ENCODE results near the gene MCRS1. TPM values are rescaled to one million over a fixed set of nuclear protein-coding genes. Genes with fewer than 3 reads are reported as not detected.

The MCRS1 gene
- total and polyA plus RNA-seq, 2 experiments from 2014 or later: 105 to 139 TPM

DNA sequence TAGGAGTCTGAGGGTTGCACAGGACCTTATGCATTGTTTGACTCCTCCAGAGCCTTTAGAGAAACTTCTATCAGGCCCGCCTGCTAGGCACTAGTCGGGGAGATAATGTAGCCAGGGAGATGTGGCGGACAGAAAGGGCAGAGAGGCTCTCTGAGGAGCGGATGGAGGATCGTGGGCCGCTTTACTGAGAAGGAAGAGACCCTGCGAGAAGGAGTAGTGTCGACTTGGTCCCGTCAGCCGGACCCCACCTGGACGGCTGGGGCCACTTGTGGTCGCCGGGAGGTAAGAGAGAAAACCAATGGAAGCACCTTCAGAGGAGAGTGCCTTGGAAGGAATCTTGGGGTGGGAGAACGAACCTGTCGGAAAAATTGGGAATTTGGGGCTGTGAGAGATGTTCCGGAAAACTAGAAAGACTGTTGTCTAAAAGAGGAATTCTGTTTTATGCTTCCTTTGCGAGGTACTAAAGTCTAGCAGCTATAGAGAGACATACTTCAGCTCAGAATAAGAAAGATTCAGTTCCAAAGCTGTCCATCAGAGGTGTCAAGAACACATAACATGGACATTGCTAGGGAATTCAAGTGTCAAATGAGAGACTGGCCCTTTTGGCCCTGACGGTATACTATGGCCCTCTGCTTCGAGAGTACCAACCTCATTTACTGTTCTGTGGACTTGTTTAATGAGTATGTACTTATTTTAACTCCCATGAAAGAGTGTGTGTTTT is 660 bp upstream of the MCRS1 start:
- peak overlapping the region; percentile 99 for H3K4me3 Mint-ChIP-seq
- no peaks in the 10 kb centered on the region for H4K20me1 ChIP-seq (replicated peaks; ENCODE audit: insufficient read depth)
- H3K9me2 ChIP-seq (ENCODE audit: insufficient read depth): no peaks in the 10 kb centered on the region
- TF ChIP-seq CREB1 (CRISPR knock-in tag; IDR thresholded peaks at IDR 0.05; ENCODE audit: low read depth): no peak
- no peak for TF ChIP-seq POLR2AphosphoS5 (IDR thresholded peaks at IDR 0.05; ENCODE audit: low read depth)
- TF ChIP-seq JUNB (IDR thresholded peaks at IDR 0.05; ENCODE audit: unreplicated experiment): no peak
- no peak for DNase-seq (ENCODE audit: low spot score)
- H3F3A ChIP-seq (replicated peaks; ENCODE audit: low read depth): peaks cover 4% of the 10 kb centered on the region; the same call in 1 of the 2 replicates
- peak overlapping the region; percentile 94 for H3K4me3 ChIP-seq
- peaks cover 14% of the 10 kb centered on the region for H3K27me3 Mint-ChIP-seq (ENCODE audit: insufficient read depth, low read depth, poor library complexity)
- ATAC-seq: peak; percentile 38
- H3K27ac Mint-ChIP-seq: peak overlapping the region; percentile 98
- peaks cover 38% of the 10 kb centered on the region for H3K36me3 Mint-ChIP-seq (ENCODE audit: low read depth)
- H3K9me3 Mint-ChIP-seq: no peaks in the 10 kb centered on the region; the same call in 1 of the 3 replicates
- peaks cover 6% of the 10 kb centered on the region for H3K4me1 ChIP-seq (ENCODE audit: insufficient read depth)
- H3K27ac ChIP-seq (ENCODE audit: low read depth): peak overlapping the region; percentile 83
- peak overlapping the region; percentile 99 for H2AFZ ChIP-seq
- no peaks in the 10 kb centered on the region for H3K27me3 ChIP-seq (ENCODE audit: insufficient read depth)
- peaks cover 3% of the 10 kb centered on the region for H3K36me3 ChIP-seq (ENCODE audit: insufficient read depth)
- peaks cover 40% of the 10 kb centered on the region for H3K79me2 ChIP-seq (replicated peaks; ENCODE audit: insufficient read depth)
- H3K4me2 ChIP-seq: peak overlapping the region; percentile 99
- H3K4me1 Mint-ChIP-seq: 0 out of 3 replicates have a peak, but pooled peaks cover 3% of the 10 kb centered on the region

- no peaks in the 10 kb centered on the region for H3K27me3 ChIP-seq (ENCODE audit: insufficient read depth)
- ATAC-seq (no peak; the same call in 2 of the 3 replicates), DNase-seq (ENCODE audit: low spot score) (no peak)
- peaks cover 37% of the 10 kb centered on the region for H3K79me2 ChIP-seq (replicated peaks; ENCODE audit: insufficient read depth)
- Mint-ChIP-seq H3K4me1 (0 out of 3 replicates have a peak, but pooled peaks cover 3% of the 10 kb centered on the region), H3K36me3 (ENCODE audit: low read depth) (peaks cover 43% of the 10 kb centered on the region), H3K27ac (peak overlapping the region; percentile 98), H3K4me3 (peak overlapping the region; percentile 99), H3K9me3 (no peaks in the 10 kb centered on the region; the same call in 1 of the 3 replicates), H3K27me3 (ENCODE audit: insufficient read depth, low read depth, poor library complexity) (peaks cover 15% of the 10 kb centered on the region)
- H4K20me1 ChIP-seq (replicated peaks; ENCODE audit: insufficient read depth): no peaks in the 10 kb centered on the region
- peaks cover 4% of the 10 kb centered on the region; the same call in 1 of the 2 replicates for H3F3A ChIP-seq (replicated peaks; ENCODE audit: low read depth)
- no peaks in the 10 kb centered on the region for H3K9me2 ChIP-seq (ENCODE audit: insufficient read depth)
- peak overlapping the region; percentile 83; the same call in 1 of the 2 replicates for H3K27ac ChIP-seq (ENCODE audit: low read depth)
- peaks cover 6% of the 10 kb centered on the region for H3K4me1 ChIP-seq (ENCODE audit: insufficient read depth)
- H3K4me2 ChIP-seq: peak overlapping the region; percentile 99
- H2AFZ ChIP-seq: peak overlapping the region; percentile 99
- H3K4me3 ChIP-seq: peak overlapping the region; percentile 94
- peaks cover 11% of the 10 kb centered on the region for H3K36me3 ChIP-seq (ENCODE audit: insufficient read depth)
- TF ChIP-seq STAT1 (IDR thresholded peaks at IDR 0.05; ENCODE audit: unreplicated experiment): no peak
- TF ChIP-seq, protein P1, sequence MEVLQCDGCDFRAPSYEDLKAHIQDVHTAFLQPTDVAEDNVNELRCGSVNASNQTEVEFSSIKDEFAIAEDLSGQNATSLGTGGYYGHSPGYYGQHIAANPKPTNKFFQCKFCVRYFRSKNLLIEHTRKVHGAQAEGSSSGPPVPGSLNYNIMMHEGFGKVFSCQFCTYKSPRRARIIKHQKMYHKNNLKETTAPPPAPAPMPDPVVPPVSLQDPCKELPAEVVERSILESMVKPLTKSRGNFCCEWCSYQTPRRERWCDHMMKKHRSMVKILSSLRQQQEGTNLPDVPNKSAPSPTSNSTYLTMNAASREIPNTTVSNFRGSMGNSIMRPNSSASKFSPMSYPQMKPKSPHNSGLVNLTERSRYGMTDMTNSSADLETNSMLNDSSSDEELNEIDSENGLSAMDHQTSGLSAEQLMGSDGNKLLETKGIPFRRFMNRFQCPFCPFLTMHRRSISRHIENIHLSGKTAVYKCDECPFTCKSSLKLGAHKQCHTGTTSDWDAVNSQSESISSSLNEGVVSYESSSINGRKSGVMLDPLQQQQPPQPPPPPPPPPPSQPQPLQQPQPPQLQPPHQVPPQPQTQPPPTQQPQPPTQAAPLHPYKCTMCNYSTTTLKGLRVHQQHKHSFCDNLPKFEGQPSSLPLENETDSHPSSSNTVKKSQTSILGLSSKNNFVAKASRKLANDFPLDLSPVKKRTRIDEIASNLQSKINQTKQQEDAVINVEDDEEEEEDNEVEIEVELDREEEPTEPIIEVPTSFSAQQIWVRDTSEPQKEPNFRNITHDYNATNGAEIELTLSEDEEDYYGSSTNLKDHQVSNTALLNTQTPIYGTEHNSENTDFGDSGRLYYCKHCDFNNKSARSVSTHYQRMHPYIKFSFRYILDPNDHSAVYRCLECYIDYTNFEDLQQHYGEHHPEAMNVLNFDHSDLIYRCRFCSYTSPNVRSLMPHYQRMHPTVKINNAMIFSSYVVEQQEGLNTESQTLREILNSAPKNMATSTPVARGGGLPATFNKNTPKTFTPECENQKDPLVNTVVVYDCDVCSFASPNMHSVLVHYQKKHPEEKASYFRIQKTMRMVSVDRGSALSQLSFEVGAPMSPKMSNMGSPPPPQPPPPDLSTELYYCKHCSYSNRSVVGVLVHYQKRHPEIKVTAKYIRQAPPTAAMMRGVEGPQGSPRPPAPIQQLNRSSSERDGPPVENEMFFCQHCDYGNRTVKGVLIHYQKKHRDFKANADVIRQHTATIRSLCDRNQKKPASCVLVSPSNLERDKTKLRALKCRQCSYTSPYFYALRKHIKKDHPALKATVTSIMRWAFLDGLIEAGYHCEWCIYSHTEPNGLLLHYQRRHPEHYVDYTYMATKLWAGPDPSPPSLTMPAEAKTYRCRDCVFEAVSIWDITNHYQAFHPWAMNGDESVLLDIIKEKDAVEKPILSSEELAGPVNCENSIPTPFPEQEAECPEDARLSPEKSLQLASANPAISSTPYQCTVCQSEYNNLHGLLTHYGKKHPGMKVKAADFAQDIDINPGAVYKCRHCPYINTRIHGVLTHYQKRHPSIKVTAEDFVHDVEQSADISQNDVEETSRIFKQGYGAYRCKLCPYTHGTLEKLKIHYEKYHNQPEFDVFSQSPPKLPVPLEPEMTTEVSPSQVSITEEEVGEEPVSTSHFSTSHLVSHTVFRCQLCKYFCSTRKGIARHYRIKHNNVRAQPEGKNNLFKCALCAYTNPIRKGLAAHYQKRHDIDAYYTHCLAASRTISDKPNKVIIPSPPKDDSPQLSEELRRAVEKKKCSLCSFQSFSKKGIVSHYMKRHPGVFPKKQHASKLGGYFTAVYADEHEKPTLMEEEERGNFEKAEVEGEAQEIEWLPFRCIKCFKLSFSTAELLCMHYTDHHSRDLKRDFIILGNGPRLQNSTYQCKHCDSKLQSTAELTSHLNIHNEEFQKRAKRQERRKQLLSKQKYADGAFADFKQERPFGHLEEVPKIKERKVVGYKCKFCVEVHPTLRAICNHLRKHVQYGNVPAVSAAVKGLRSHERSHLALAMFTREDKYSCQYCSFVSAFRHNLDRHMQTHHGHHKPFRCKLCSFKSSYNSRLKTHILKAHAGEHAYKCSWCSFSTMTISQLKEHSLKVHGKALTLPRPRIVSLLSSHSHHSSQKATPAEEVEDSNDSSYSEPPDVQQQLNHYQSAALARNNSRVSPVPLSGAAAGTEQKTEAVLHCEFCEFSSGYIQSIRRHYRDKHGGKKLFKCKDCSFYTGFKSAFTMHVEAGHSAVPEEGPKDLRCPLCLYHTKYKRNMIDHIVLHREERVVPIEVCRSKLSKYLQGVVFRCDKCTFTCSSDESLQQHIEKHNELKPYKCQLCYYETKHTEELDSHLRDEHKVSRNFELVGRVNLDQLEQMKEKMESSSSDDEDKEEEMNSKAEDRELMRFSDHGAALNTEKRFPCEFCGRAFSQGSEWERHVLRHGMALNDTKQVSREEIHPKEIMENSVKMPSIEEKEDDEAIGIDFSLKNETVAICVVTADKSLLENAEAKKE (CRISPR knock-in tag; IDR thresholded peaks at IDR 0.05): no peak
- TF ChIP-seq, protein P2, sequence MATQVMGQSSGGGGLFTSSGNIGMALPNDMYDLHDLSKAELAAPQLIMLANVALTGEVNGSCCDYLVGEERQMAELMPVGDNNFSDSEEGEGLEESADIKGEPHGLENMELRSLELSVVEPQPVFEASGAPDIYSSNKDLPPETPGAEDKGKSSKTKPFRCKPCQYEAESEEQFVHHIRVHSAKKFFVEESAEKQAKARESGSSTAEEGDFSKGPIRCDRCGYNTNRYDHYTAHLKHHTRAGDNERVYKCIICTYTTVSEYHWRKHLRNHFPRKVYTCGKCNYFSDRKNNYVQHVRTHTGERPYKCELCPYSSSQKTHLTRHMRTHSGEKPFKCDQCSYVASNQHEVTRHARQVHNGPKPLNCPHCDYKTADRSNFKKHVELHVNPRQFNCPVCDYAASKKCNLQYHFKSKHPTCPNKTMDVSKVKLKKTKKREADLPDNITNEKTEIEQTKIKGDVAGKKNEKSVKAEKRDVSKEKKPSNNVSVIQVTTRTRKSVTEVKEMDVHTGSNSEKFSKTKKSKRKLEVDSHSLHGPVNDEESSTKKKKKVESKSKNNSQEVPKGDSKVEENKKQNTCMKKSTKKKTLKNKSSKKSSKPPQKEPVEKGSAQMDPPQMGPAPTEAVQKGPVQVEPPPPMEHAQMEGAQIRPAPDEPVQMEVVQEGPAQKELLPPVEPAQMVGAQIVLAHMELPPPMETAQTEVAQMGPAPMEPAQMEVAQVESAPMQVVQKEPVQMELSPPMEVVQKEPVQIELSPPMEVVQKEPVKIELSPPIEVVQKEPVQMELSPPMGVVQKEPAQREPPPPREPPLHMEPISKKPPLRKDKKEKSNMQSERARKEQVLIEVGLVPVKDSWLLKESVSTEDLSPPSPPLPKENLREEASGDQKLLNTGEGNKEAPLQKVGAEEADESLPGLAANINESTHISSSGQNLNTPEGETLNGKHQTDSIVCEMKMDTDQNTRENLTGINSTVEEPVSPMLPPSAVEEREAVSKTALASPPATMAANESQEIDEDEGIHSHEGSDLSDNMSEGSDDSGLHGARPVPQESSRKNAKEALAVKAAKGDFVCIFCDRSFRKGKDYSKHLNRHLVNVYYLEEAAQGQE (IDR thresholded peaks at IDR 0.05; ENCODE audit: unreplicated experiment): no peak
- TF ChIP-seq, protein P3, sequence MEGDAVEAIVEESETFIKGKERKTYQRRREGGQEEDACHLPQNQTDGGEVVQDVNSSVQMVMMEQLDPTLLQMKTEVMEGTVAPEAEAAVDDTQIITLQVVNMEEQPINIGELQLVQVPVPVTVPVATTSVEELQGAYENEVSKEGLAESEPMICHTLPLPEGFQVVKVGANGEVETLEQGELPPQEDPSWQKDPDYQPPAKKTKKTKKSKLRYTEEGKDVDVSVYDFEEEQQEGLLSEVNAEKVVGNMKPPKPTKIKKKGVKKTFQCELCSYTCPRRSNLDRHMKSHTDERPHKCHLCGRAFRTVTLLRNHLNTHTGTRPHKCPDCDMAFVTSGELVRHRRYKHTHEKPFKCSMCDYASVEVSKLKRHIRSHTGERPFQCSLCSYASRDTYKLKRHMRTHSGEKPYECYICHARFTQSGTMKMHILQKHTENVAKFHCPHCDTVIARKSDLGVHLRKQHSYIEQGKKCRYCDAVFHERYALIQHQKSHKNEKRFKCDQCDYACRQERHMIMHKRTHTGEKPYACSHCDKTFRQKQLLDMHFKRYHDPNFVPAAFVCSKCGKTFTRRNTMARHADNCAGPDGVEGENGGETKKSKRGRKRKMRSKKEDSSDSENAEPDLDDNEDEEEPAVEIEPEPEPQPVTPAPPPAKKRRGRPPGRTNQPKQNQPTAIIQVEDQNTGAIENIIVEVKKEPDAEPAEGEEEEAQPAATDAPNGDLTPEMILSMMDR (conservative IDR thresholded peaks at IDR 0.05; ENCODE audit: low read depth in 2 of 2): no peak
- TF ChIP-seq EZH2phosphoT487 (IDR thresholded peaks at IDR 0.05; ENCODE audit: unreplicated experiment): no peak
- TF ChIP-seq ZNF331 (CRISPR knock-in tag; IDR thresholded peaks at IDR 0.05; ENCODE audit: low read depth): no peak
- TF ChIP-seq ZNF114 (CRISPR knock-in tag; IDR thresholded peaks at IDR 0.05): no peak
These were observed 686 bp downstream of the MCRS1 start for GRCh38 chr12:49567302-49567610.
